RCC 7860 (cell line): Measurements from ENCODE around the gene HDAC5.
"Not testable (repeated sequence)": the region's sequence is repeated elsewhere in the genome, so short reads cannot be mapped to it uniquely, and the experiment has no call there.

Experiments
- DNase-seq: peaks from one replicate; pipeline ENCODE4 v3.0.0-alpha.2; 2015; ENCODE audit warnings: low spot score
- FAIRE-seq: peaks from 2 replicates; lab custom pipeline; 2012; peaks lifted over from hg19 to GRCh38; lab: Jason Lieb, UNC

Gene HDAC5

GRCh38 chr17:44123356-44124117 is at the start of gene HDAC5:
HDAC5 (minus strand) TSS chr17:44123641; CDS start chr17:44117515, 6,126 bp downstream.
- peak; percentile 20 for FAIRE-seq
- peak; percentile 72 for DNase-seq

GRCh38 chr17:44171931-44172455 is 48.6 kb upstream of the HDAC5 start:
- DNase-seq (no peak), FAIRE-seq (no peak)

- no peak for DNase-seq
- FAIRE-seq = no peak
These were observed 47.2 kb upstream of the HDAC5 start, which contains the start of gene ASB16 for GRCh38 chr17:44170499-44171201. ASB16 (plus strand) TSS chr17:44170704; CDS start chr17:44170790, 86 bp downstream.

- DNase-seq (no peak), FAIRE-seq (no peak)
These were observed 46.7 kb upstream of the HDAC5 start for GRCh38 chr17:44170135-44170498.

GRCh38 chr17:44167181-44167861 is 43.9 kb upstream of the HDAC5 start:
- DNase-seq (no peak), FAIRE-seq (no peak)

- DNase-seq (no peak), FAIRE-seq (no peak)
These were observed 41.0 kb upstream of the HDAC5 start for GRCh38 chr17:44164476-44164875.

- no peak for FAIRE-seq
- no peak for DNase-seq
These were observed 36.2 kb upstream of the HDAC5 start for GRCh38 chr17:44159519-44160210.

GRCh38 chr17:44155488-44155887 is 32.0 kb upstream of the HDAC5 start:
- DNase-seq = no peak
- FAIRE-seq = no peak

GRCh38 chr17:44152875-44153274 is 29.4 kb upstream of the HDAC5 start:
- no peak for DNase-seq
- no peak for FAIRE-seq

GRCh38 chr17:44149750-44150329 is 26.4 kb upstream of the HDAC5 start:
- no peak for FAIRE-seq
- no peak for DNase-seq

GRCh38 chr17:44149066-44149465 is 25.6 kb upstream of the HDAC5 start:
- FAIRE-seq, DNase-seq: not testable (repeated sequence)

- no peak for FAIRE-seq
- DNase-seq = no peak
These were observed 24.4 kb upstream of the HDAC5 start for GRCh38 chr17:44147812-44148211.

GRCh38 chr17:44146375-44147346 is 23.2 kb upstream of the HDAC5 start:
- FAIRE-seq (no peak), DNase-seq (no peak)

GRCh38 chr17:44144966-44145739 is 21.7 kb upstream of the HDAC5 start:
- FAIRE-seq (no peak), DNase-seq (no peak)

GRCh38 chr17:44143921-44144320 is 20.5 kb upstream of the HDAC5 start:
- DNase-seq, FAIRE-seq: not testable (repeated sequence)

- FAIRE-seq = peak; percentile 82
- DNase-seq = peak; percentile 95
These were observed 14.7 kb upstream of the HDAC5 start for GRCh38 chr17:44137891-44138709.

- no peak for FAIRE-seq
- DNase-seq = no peak
These were observed 11.5 kb upstream of the HDAC5 start for GRCh38 chr17:44134752-44135568.
